ENCODE measurements around the gene BST2.
"Not testable (repeated sequence)": the region's sequence is repeated elsewhere in the genome, so short reads cannot be mapped to it uniquely, and the experiment has no call there.

Gene BST2

GRCh38 chr19:17389957-17390664 is 15.3 kb downstream of the BST2 start:
- DNase-seq (ENCODE audit: low read depth) = no peak

- DNase-seq (ENCODE audit: low read depth) = no peak
Measured at GRCh38 chr19:17389288-17389687, 16.1 kb downstream of the BST2 start.

GRCh38 chr19:17385878-17386611 is 19.4 kb downstream of the BST2 start:
- DNase-seq (ENCODE audit: low read depth) = no peak

- no peak for DNase-seq (ENCODE audit: low read depth)
Measured at GRCh38 chr19:17380426-17381138, 24.8 kb downstream of the BST2 start.

- peak; percentile 66 for DNase-seq (ENCODE audit: low read depth)
Measured at GRCh38 chr19:17379221-17379631, 26.2 kb downstream of the BST2 start.

- no peak for DNase-seq (ENCODE audit: low read depth)
Measured at GRCh38 chr19:17378271-17378670, 27.2 kb downstream of the BST2 start.

- DNase-seq (ENCODE audit: low read depth) = no peak
Measured at GRCh38 chr19:17376935-17377600, 28.4 kb downstream of the BST2 start, which contains the start of gene PLVAP. Gene PLVAP (minus strand): TSS chr19:17377342. CDS start chr19:17377288, 54 bp downstream.

GRCh38 chr19:17370026-17370587 is 35.3 kb downstream of the BST2 start:
- DNase-seq (ENCODE audit: low read depth) = no peak

- DNase-seq (ENCODE audit: low read depth) = no peak
Measured at GRCh38 chr19:17365361-17365760, 40.1 kb downstream of the BST2 start.

GRCh38 chr19:17363852-17364605 is 41.4 kb downstream of the BST2 start:
- DNase-seq (ENCODE audit: low read depth) = not testable (repeated sequence)

GRCh38 chr19:17359905-17360800 is 45.3 kb downstream of the BST2 start:
- no peak for DNase-seq (ENCODE audit: low read depth)

- DNase-seq (ENCODE audit: low read depth) = no peak
Measured at GRCh38 chr19:17358395-17358794, 47.0 kb downstream of the BST2 start.

GRCh38 chr19:17357724-17358123 is 47.7 kb downstream of the BST2 start:
- DNase-seq (ENCODE audit: low read depth) = no peak

GRCh38 chr19:17357078-17357666 is 48.3 kb downstream of the BST2 start:
- DNase-seq (ENCODE audit: low read depth) = no peak

GRCh38 chr19:17353386-17353785 is 52.0 kb downstream of the BST2 start:
- DNase-seq (ENCODE audit: low read depth) = no peak

Data from CMK (cell line).